Loucy (cell line): ENCODE results near the gene DCDC2.

Experiments used
- EZH2phosphoT487 ChIP-seq: fragments of 200-600 bp; IDR thresholded peaks from 2 replicates; pipeline ENCODE4 v1.6.1; 2018; ENCODE audit warnings: antibody characterized with exemption, mild to moderate bottlenecking, moderate library complexity, borderline replicate concordance
- TF ChIP-seq, protein P1 (sequence below): fragments of 200-600 bp; sonication (generic); conservative IDR thresholded peaks from 2 replicates; pipeline ENCODE4 v1.5.1; 2014; ENCODE audit warnings: mild to moderate bottlenecking, antibody characterized with exemption, low read length

GRCh38 chr6:24287239-24287638 is 70.6 kb downstream of the DCDC2 start:
- TF ChIP-seq EZH2phosphoT487 = no peak
- TF ChIP-seq, protein P1, sequence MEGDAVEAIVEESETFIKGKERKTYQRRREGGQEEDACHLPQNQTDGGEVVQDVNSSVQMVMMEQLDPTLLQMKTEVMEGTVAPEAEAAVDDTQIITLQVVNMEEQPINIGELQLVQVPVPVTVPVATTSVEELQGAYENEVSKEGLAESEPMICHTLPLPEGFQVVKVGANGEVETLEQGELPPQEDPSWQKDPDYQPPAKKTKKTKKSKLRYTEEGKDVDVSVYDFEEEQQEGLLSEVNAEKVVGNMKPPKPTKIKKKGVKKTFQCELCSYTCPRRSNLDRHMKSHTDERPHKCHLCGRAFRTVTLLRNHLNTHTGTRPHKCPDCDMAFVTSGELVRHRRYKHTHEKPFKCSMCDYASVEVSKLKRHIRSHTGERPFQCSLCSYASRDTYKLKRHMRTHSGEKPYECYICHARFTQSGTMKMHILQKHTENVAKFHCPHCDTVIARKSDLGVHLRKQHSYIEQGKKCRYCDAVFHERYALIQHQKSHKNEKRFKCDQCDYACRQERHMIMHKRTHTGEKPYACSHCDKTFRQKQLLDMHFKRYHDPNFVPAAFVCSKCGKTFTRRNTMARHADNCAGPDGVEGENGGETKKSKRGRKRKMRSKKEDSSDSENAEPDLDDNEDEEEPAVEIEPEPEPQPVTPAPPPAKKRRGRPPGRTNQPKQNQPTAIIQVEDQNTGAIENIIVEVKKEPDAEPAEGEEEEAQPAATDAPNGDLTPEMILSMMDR = no peak
